GM23248 (cell line): ENCODE measurements around the gene PHC1.
"Not testable (repeated sequence)": the region's sequence is repeated elsewhere in the genome, so short reads cannot be mapped to it uniquely, and the experiment has no call there.

ENCODE experiments used
- EZH2 ChIP-seq: fragments of 200-600 bp; sonication (generic); IDR thresholded peaks from 2 replicates; pipeline ENCODE4 v1.6.1; 2018; ENCODE audit warnings: antibody characterized with exemption, mild to moderate bottlenecking; ENCODE audit not compliant: insufficient read depth, poor library complexity, severe bottlenecking
- EZH2phosphoT487 ChIP-seq: fragments of 200-600 bp; sonication (generic); IDR thresholded peaks from 2 replicates; pipeline ENCODE4 v1.6.1; 2018; ENCODE audit warnings: antibody characterized with exemption, moderate library complexity, mild to moderate bottlenecking, low read depth; ENCODE audit not compliant: insufficient read depth

GRCh38 chr12:8932464-8932863 lies 18.2 kb downstream of the PHC1 start:
- TF ChIP-seq EZH2, EZH2phosphoT487: not testable (repeated sequence)
